H9 (cell line): ENCODE measurements around the gene HAUS7. TPM values are rescaled to one million over a fixed set of nuclear protein-coding genes. Genes with fewer than 3 reads are reported as not detected.

Experiments used
- DNase-seq: peaks from one replicate; pipeline ENCODE4 v3.0.0-alpha.2; 2017
- H2AFZ ChIP-seq: one replicate; pipeline ENCODE4 v1.6.1; 2013; ENCODE audit warnings: mild to moderate bottlenecking, low read length, control low read depth, moderate library complexity
- H2AK5ac ChIP-seq: 2 replicates; pipeline ENCODE4 v1.6.1; 2013; ENCODE audit warnings: low read length, control low read depth, mixed read lengths; ENCODE audit not compliant: insufficient read length
- H2BK120ac ChIP-seq: one replicate; pipeline ENCODE4 v1.6.1; 2013; ENCODE audit warnings: low read depth, mild to moderate bottlenecking, low read length, control low read depth, inconsistent platforms; ENCODE audit not compliant: poor library complexity, severe bottlenecking
- H2BK12ac ChIP-seq: 2 replicates; pipeline ENCODE4 v1.6.1; 2013; ENCODE audit warnings: low read length, control low read depth, mixed read lengths, low read depth; ENCODE audit not compliant: insufficient read length
- H2BK15ac ChIP-seq: 2 replicates; pipeline ENCODE4 v1.6.1; 2013; ENCODE audit warnings: low read depth, low read length, control low read depth
- H2BK20ac ChIP-seq: one replicate; pipeline ENCODE4 v1.6.1; 2013; ENCODE audit warnings: low read depth, mild to moderate bottlenecking, low read length, control low read depth, inconsistent platforms; ENCODE audit not compliant: poor library complexity, severe bottlenecking
- H2BK5ac ChIP-seq: 2 replicates; pipeline ENCODE4 v1.6.1; 2013; ENCODE audit warnings: low read length, control low read depth, mixed read lengths; ENCODE audit not compliant: insufficient read length
- H3K14ac ChIP-seq: 2 replicates; pipeline ENCODE4 v1.6.1; 2013; ENCODE audit warnings: low read length, control low read depth; ENCODE audit not compliant: insufficient read depth
- H3K18ac ChIP-seq: 2 replicates; pipeline ENCODE4 v1.6.1; 2013; ENCODE audit warnings: low read depth, mild to moderate bottlenecking, mixed read lengths, low read length, control low read depth; ENCODE audit not compliant: insufficient read length
- H3K23ac ChIP-seq: 2 replicates; pipeline ENCODE4 v1.6.1; 2013; ENCODE audit warnings: low read length, control low read depth, mixed read lengths, low read depth; ENCODE audit not compliant: insufficient read length
- H3K23me2 ChIP-seq: 2 replicates; pipeline ENCODE4 v1.6.1; 2013; ENCODE audit warnings: low read depth, mild to moderate bottlenecking, mixed read lengths, low read length, control low read depth; ENCODE audit not compliant: insufficient read length, poor library complexity, severe bottlenecking
- H3K27ac ChIP-seq: 2 replicates; pipeline ENCODE4 v1.5.1; 2013; ENCODE audit warnings: low read length, control low read depth, mixed read lengths, low read depth; ENCODE audit not compliant: insufficient read length
- H3K27me3 ChIP-seq: 2 replicates; pipeline ENCODE4 v1.6.1; 2013; ENCODE audit warnings: low read length, control low read depth, inconsistent platforms; ENCODE audit not compliant: insufficient read depth
- H3K4ac ChIP-seq: 2 replicates; pipeline ENCODE4 v1.6.1; 2013; ENCODE audit warnings: low read depth, mild to moderate bottlenecking, control low read depth, inconsistent platforms, low read length, moderate library complexity
- H3K4me1 ChIP-seq: 2 replicates; pipeline ENCODE4 v1.6.1; 2013; ENCODE audit warnings: low read length, control low read depth, inconsistent platforms; ENCODE audit not compliant: insufficient read depth
- H3K4me2 ChIP-seq: 2 replicates; pipeline ENCODE4 v1.6.1; 2013; ENCODE audit warnings: low read length, control low read depth, mixed read lengths; ENCODE audit not compliant: insufficient read length, insufficient read depth
- H3K56ac ChIP-seq: 2 replicates; pipeline ENCODE4 v1.6.1; 2013; ENCODE audit warnings: low read depth, mild to moderate bottlenecking, mixed read lengths, low read length, control low read depth; ENCODE audit not compliant: insufficient read length
- H3K79me1 ChIP-seq: 2 replicates; pipeline ENCODE4 v1.6.1; 2013; ENCODE audit warnings: low read depth, mild to moderate bottlenecking, moderate library complexity, low read length, control low read depth, inconsistent platforms; ENCODE audit not compliant: insufficient read depth, poor library complexity, severe bottlenecking
- H3K79me2 ChIP-seq: 2 replicates; pipeline ENCODE4 v1.6.1; 2013; ENCODE audit warnings: low read length, control low read depth, inconsistent platforms; ENCODE audit not compliant: insufficient read depth
- H3K9ac ChIP-seq: 2 replicates; pipeline ENCODE4 v1.6.1; 2013; ENCODE audit warnings: low read length, control low read depth, mixed read lengths; ENCODE audit not compliant: insufficient read length; ENCODE audit errors: extremely low read depth
- H3K9me3 ChIP-seq: one replicate; pipeline ENCODE4 v1.6.1; 2013; ENCODE audit warnings: low read depth, low read length, inconsistent platforms; ENCODE audit not compliant: control insufficient read depth
- H3T11ph ChIP-seq: one replicate; pipeline ENCODE4 v1.6.1; 2013; ENCODE audit warnings: mild to moderate bottlenecking, low read length, control low read depth, inconsistent platforms
- H4K20me1 ChIP-seq: one replicate; pipeline ENCODE4 v1.6.1; 2013; ENCODE audit not compliant: control insufficient read depth, insufficient read length, insufficient read depth
- H4K5ac ChIP-seq: 2 replicates; pipeline ENCODE4 v1.6.1; 2013; ENCODE audit warnings: low read depth, mild to moderate bottlenecking, mixed read lengths, low read length, control low read depth; ENCODE audit not compliant: insufficient read length
- H4K8ac ChIP-seq: replicated peaks from 2 replicates; pipeline ENCODE4 v1.6.1; 2013; ENCODE audit warnings: low read length, control low read depth, mixed read lengths, low read depth; ENCODE audit not compliant: insufficient read length
- H4K91ac ChIP-seq: 2 replicates; pipeline ENCODE4 v1.6.1; 2013; ENCODE audit warnings: low read depth, mild to moderate bottlenecking, moderate library complexity, mixed read lengths, low read length, control low read depth; ENCODE audit not compliant: insufficient read length
- H3K27ac Mint-ChIP-seq, 3 experiments: 2 replicates in 2 of 3; 3 replicates in 1 of 3; pipeline ENCODE4 v1.8.0; 2020 to 2021; ENCODE audit warnings: mixed read lengths in 3 of 3, mild to moderate bottlenecking in 1 of 3, moderate library complexity in 1 of 3
- H3K27me3 Mint-ChIP-seq: 2 replicates; pipeline ENCODE4 v1.8.0; 2021; ENCODE audit warnings: low read depth, mild to moderate bottlenecking, moderate library complexity, mixed read lengths
- H3K36me3 Mint-ChIP-seq, 3 experiments: 2 replicates in 2 of 3; 3 replicates in 1 of 3; pipeline ENCODE4 v1.8.0; 2020 to 2021; ENCODE audit warnings: low read depth in 3 of 3, mixed read lengths in 3 of 3; ENCODE audit not compliant: insufficient read depth in 1 of 3
- H3K4me1 Mint-ChIP-seq, 2 experiments: 2 replicates each; pipeline ENCODE4 v1.8.0; 2020; ENCODE audit warnings: mixed read lengths in 2 of 2
- H3K4me3 Mint-ChIP-seq, 2 experiments: 2 replicates in 1 of 2; 3 replicates in 1 of 2; pipeline ENCODE4 v1.8.0; 2020 to 2021; ENCODE audit warnings: mild to moderate bottlenecking in 2 of 2, mixed read lengths in 2 of 2, moderate library complexity in 1 of 2
- H3K9me3 Mint-ChIP-seq, 2 experiments: 2 replicates in 1 of 2; 3 replicates in 1 of 2; pipeline ENCODE4 v1.8.0; 2020; ENCODE audit warnings: mild to moderate bottlenecking in 2 of 2, mixed read lengths in 2 of 2, moderate library complexity in 1 of 2
- CTCF ChIP-seq: fragments of 200-600 bp; sonication (generic); conservative IDR thresholded peaks from 3 replicates; pipeline ENCODE4 v1.8.0; 2021; ENCODE audit warnings: antibody characterized with exemption, mild to moderate bottlenecking
- WGBS: extraction: QIAGEN DNeasy Blood & Tissue Kit; methylation state at CpG from one replicate; pipeline ENCODE4 v1.1.7; 2013; ENCODE audit warnings: missing lambda C conversion rate, low lambda C conversion rate, mixed read lengths; ENCODE audit not compliant: insufficient read length; ENCODE audit errors: extremely low coverage; 5-methylcytosine and 5-hydroxymethylcytosine counted together
- total RNA-seq: library from RNA; stranded (reverse); gene quantifications from 2 replicates; pipeline ENCODE4 v1.2.1, GENCODE V29; 2021

HAUS7 gene
- total RNA-seq, 1 experiment from 2014 or later, result 45.3 TPM

- Mint-ChIP-seq H3K27ac (no peak overlapping the region), H3K9me3 (peaks cover 73 to 79% of the 10 kb centered on the region in 2 experiments), H3K4me1 (peaks cover 9 to 27% of the 10 kb centered on the region in 2 experiments), H3K36me3 (peaks cover 7 to 14% (median 9%) of the 10 kb centered on the region in 3 experiments; a peak in 5 of 7 replicates), H3K4me3 (no peak overlapping the region), H3K27me3 (peaks cover 32% of the 10 kb centered on the region)
- Histone ChIP-seq H3K9ac (no peak overlapping the region), H3K14ac (no peak overlapping the region), H3K79me1 (no peaks in the 10 kb centered on the region), H2BK120ac (no peak overlapping the region), H3K18ac (no peak overlapping the region), H4K91ac (no peak overlapping the region), H2AK5ac (no peak overlapping the region), H4K5ac (no peak overlapping the region), H2AFZ (no peak overlapping the region), H3K79me2 (no peaks in the 10 kb centered on the region), H3K4ac (no peak overlapping the region), H3K4me1 (no peaks in the 10 kb centered on the region), H2BK12ac (no peak overlapping the region), H3K23me2 (no peaks in the 10 kb centered on the region), H2BK20ac (no peak overlapping the region), H2BK5ac (no peak overlapping the region), H3K4me2 (no peak overlapping the region), H3K56ac (no peak overlapping the region), H3K27ac (no peak overlapping the region), H4K8ac (no peak overlapping the region), H3K27me3 (peaks cover 7% of the 10 kb centered on the region; the same call in 1 of the 2 replicates), H3K9me3 (peaks cover 33% of the 10 kb centered on the region), H3T11ph (no peak overlapping the region), H2BK15ac (no peak overlapping the region), H3K23ac (no peak overlapping the region), H4K20me1 (no peaks in the 10 kb centered on the region)
- no CpG with 5 or more reads among the region's 9 CpGs for WGBS
- TF ChIP-seq CTCF, result no peak
- no peak for DNase-seq
These were observed 55.4 kb downstream of the HAUS7 start for GRCh38 chrX:153414856-153415510.
